PC-3 (cell line): ENCODE data around the gene LIPH. TPM values are rescaled to one million over a fixed set of nuclear protein-coding genes. Genes with fewer than 3 reads are reported as not detected.

Experiments
- ATAC-seq: fragments of 200-7000 bp; cut with Tn5 transposase; 2 replicates; pipeline ENCODE4 v1.9.1; 2020; ENCODE audit warnings: mild to moderate bottlenecking, moderate library complexity
- BruUV-seq: library from RNA; stranded (reverse); fragments of 400-500 nt; replicated peaks from 2 replicates; lab custom pipeline; 2021; lab: Mats Ljungman, UMichigan
- CTCF ChIA-PET: fragments of 300-600 bp; sonication (Branson Sonifier 250); formaldehyde crosslinking; loops from one replicate; lab custom pipeline; 2022; ENCODE audit warnings: antibody characterized with exemption; lab: Charles Lee
- POLR2A ChIA-PET: fragments of 300-600 bp; sonication (Branson Sonifier 250); formaldehyde crosslinking; loops from one replicate; lab custom pipeline; 2022; ENCODE audit warnings: antibody characterized with exemption; ENCODE audit not compliant: unreplicated experiment; lab: Charles Lee
- DNase-seq: peaks from one replicate; pipeline ENCODE4 v3.0.0-alpha.2; 2015
- H2AFZ ChIP-seq: fragments of 300-600 bp; sonication (generic); 2 replicates; pipeline ENCODE4 v1.6.0; 2016; ENCODE audit warnings: antibody characterized with exemption, low read length
- H3F3A ChIP-seq: fragments of 300-600 bp; sonication (generic); one replicate; pipeline ENCODE4 v1.6.0; 2017; ENCODE audit warnings: antibody characterized with exemption, low read length, control low read depth, mild to moderate bottlenecking; ENCODE audit not compliant: unreplicated experiment
- H3K27ac ChIP-seq: fragments of 300-600 bp; sonication (generic); 2 replicates; pipeline ENCODE4 v1.5.1; 2016; ENCODE audit warnings: mild to moderate bottlenecking, low read length
- H3K27me3 ChIP-seq: fragments of 300-600 bp; sonication (generic); 2 replicates; pipeline ENCODE4 v1.6.1; 2016; ENCODE audit warnings: low read length, mixed read lengths
- H3K36me3 ChIP-seq: fragments of 300-600 bp; sonication (generic); 2 replicates; pipeline ENCODE4 v1.6.1; 2016; ENCODE audit warnings: low read depth, mixed run types, low read length, mixed read lengths
- H3K4me1 ChIP-seq: fragments of 300-600 bp; sonication (generic); 2 replicates; pipeline ENCODE4 v1.5.1; 2016; ENCODE audit warnings: low read length; ENCODE audit not compliant: insufficient read depth
- H3K4me2 ChIP-seq: fragments of 300-600 bp; sonication (generic); 2 replicates; pipeline ENCODE4 v1.6.0; 2016; ENCODE audit warnings: low read length
- H3K4me3 ChIP-seq: fragments of 300-600 bp; sonication (generic); 2 replicates; pipeline ENCODE4 v1.5.1; 2016; ENCODE audit warnings: mild to moderate bottlenecking, low read length, mixed read lengths
- H3K79me2 ChIP-seq: fragments of 300-600 bp; sonication (generic); 2 replicates; pipeline ENCODE4 v1.6.1; 2017; ENCODE audit warnings: low read length, mixed read lengths
- H3K9ac ChIP-seq: fragments of 300-600 bp; sonication (generic); 2 replicates; pipeline ENCODE4 v1.6.0; 2016; ENCODE audit warnings: mild to moderate bottlenecking, low read length
- H3K9me2 ChIP-seq: fragments of 300-600 bp; sonication (generic); replicated peaks from 2 replicates; pipeline ENCODE4 v1.6.1; 2016; ENCODE audit warnings: mixed run types, low read length, mixed read lengths
- H3K9me3 ChIP-seq: fragments of 300-600 bp; sonication (generic); 2 replicates; pipeline ENCODE4 v1.6.1; 2016; ENCODE audit warnings: low read length, mixed read lengths
- H4K20me1 ChIP-seq: fragments of 300-600 bp; sonication (generic); 2 replicates; pipeline ENCODE4 v1.6.1; 2016; ENCODE audit warnings: low read length, mixed read lengths
- CTCF ChIP-seq: fragments of 300-600 bp; sonication (generic); conservative IDR thresholded peaks from 2 replicates; pipeline ENCODE4 v1.5.1; 2017; ENCODE audit warnings: antibody characterized with exemption, low read depth, mild to moderate bottlenecking, low read length
- EZH2 ChIP-seq: fragments of 300-600 bp; sonication (generic); IDR thresholded peaks from one replicate; pipeline ENCODE4 v1.6.1; 2017; ENCODE audit warnings: antibody characterized with exemption, mild to moderate bottlenecking, low read length; ENCODE audit not compliant: unreplicated experiment
- EZH2phosphoT487 ChIP-seq: fragments of 300-600 bp; sonication (generic); IDR thresholded peaks from 2 replicates; pipeline ENCODE4 v1.6.1; 2018; ENCODE audit warnings: mild to moderate bottlenecking, antibody characterized with exemption, low read length, borderline replicate concordance
- intact Hi-C: fragments of 100-400 bp; cut with micrococcal nuclease; formaldehyde crosslinking; loops from 2 replicates; pipeline ENCODE4 v1.9.0; 2023
- total RNA-seq: library from RNA; depleted of rRNA; stranded (reverse); fragments of >200 nt; gene quantifications from 2 replicates; pipeline ENCODE4 v1.2.3, GENCODE V29; 2014

The LIPH gene
- total RNA-seq, 1 experiment from 2014 or later: 1.0 TPM

- H3K27me3 ChIP-seq: no peaks in the 10 kb centered on the region
- no peaks in the 10 kb centered on the region for H3K9me2 ChIP-seq
- TF ChIP-seq CTCF: no peak
- no peak for TF ChIP-seq EZH2phosphoT487
- TF ChIP-seq EZH2: no peak
- no peak overlapping the region for H2AFZ ChIP-seq
- DNase-seq (no peak), ATAC-seq (no peak)
- CTCF ChIA-PET: no interaction called here
- no peaks in the 10 kb centered on the region for H3K79me2 ChIP-seq
- H3K4me3 ChIP-seq: no peak overlapping the region
- no peaks in the 10 kb centered on the region for H3F3A ChIP-seq
- H3K9ac ChIP-seq: no peak overlapping the region
- no peak overlapping the region for H3K27ac ChIP-seq
- intact Hi-C loops: no loop called here
- H3K36me3 ChIP-seq: no peaks in the 10 kb centered on the region
- no peaks in the 10 kb centered on the region for H3K4me1 ChIP-seq
- POLR2A ChIA-PET: interaction anchor here (0.5 kb wide), 1 partner anchor 1104 kb away, joined by 6 read pairs; no protein-coding TSS in a partner anchor
- no peaks in the 10 kb centered on the region for H3K9me3 ChIP-seq
- H4K20me1 ChIP-seq: no peaks in the 10 kb centered on the region
- no peak overlapping the region for H3K4me2 ChIP-seq
- no TSS peak for BruUV-seq
Observed at GRCh38 chr3:185517387-185518130, 34.8 kb downstream of the LIPH start.

DNA sequence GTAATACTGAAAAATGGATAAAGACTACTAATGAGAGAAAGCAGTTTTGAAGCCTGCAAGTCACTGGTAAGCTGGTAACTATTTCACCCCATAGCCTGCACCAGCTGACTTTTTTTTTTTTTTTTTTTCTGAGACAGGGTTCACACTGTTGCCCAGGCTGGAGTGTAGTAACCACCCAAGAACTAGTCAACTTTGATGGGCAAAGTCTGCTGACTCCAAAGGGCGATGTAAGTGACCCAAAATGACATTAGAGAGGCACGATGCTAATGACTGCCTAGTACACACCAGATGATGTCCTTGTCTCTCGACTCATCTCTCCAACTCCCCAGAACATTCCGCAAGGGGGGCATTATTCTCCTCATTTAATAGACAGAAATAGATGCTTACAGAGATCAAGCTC, 40.7 kb downstream of the LIPH start:
- ATAC-seq: no peak
- no peaks in the 10 kb centered on the region for H3K79me2 ChIP-seq
- no peak overlapping the region for H2AFZ ChIP-seq
- intact Hi-C loops: no loop called here
- no peaks in the 10 kb centered on the region for H3K36me3 ChIP-seq
- H3K27me3 ChIP-seq: no peaks in the 10 kb centered on the region
- no peaks in the 10 kb centered on the region for H4K20me1 ChIP-seq
- H3K9me2 ChIP-seq: no peaks in the 10 kb centered on the region
- H3K9ac ChIP-seq: no peak overlapping the region
- no peak overlapping the region for H3K4me2 ChIP-seq
- H3K4me3 ChIP-seq: no peak overlapping the region
- TF ChIP-seq EZH2phosphoT487: no peak
- TF ChIP-seq EZH2: no peak
- no peak for TF ChIP-seq CTCF
- DNase-seq: no peak
- H3K9me3 ChIP-seq: no peaks in the 10 kb centered on the region
- CTCF ChIA-PET: no interaction called here
- BruUV-seq: no TSS peak
- POLR2A ChIA-PET: no interaction called here
- no peaks in the 10 kb centered on the region for H3K4me1 ChIP-seq
- H3F3A ChIP-seq: no peaks in the 10 kb centered on the region
- H3K27ac ChIP-seq: no peak overlapping the region

DNA sequence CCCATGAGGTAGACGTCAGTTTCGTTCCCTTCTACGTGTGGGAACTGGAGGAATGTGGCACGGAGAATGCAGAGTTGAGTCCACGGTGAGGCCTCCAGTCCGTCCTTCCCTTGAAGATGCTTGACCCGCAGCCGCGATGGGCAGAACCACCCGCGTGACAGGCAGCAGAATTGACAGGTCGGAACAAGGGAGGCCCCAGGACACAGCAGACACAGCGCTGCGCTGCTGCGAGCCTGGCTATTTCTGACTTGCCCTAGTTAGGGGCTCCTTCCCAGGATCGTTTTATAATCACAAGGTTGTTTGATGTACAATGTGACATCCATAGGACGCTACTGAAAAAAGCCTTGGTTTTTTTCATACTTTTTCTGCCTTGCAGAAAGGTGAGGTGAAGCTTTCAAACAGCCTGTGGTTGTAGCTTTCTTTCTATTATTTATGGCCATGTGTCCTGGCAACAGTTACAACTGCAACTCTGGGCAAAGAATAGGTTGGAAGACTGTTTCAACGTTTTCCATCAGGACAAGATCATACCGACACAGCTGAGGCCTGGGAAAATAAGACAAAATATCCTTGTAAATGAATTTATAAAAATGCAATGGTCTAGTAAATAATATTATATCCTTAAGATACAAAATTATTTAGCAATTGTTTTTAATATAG, 43.9 kb downstream of the LIPH start:
- Histone ChIP-seq H3K27ac (no peak overlapping the region), H2AFZ (no peak overlapping the region), H3K9me3 (no peaks in the 10 kb centered on the region), H4K20me1 (no peaks in the 10 kb centered on the region), H3K4me3 (no peak overlapping the region), H3K4me1 (peaks cover 5% of the 10 kb centered on the region), H3K27me3 (no peaks in the 10 kb centered on the region), H3K79me2 (no peaks in the 10 kb centered on the region), H3K4me2 (no peak overlapping the region), H3K9me2 (no peaks in the 10 kb centered on the region), H3K36me3 (no peaks in the 10 kb centered on the region), H3K9ac (no peak overlapping the region), H3F3A (no peaks in the 10 kb centered on the region)
- no TSS peak for BruUV-seq
- DNase-seq: no peak
- ATAC-seq: no peak
- CTCF ChIA-PET: no interaction called here
- POLR2A ChIA-PET: no interaction called here
- TF ChIP-seq EZH2 (no peak), CTCF (no peak), EZH2phosphoT487 (no peak)
- intact Hi-C loops: no loop called here
